GM21786 (cell line): ENCODE results near the gene NPAS3.

Experiments
- ATAC-seq: cut with Tn5 transposase; IDR thresholded peaks from one replicate; pipeline ENCODE4 v1.9.1; 2021; ENCODE audit not compliant: unreplicated experiment

The NPAS3 gene

GRCh38 chr14:32940066-32940651 lies 1.5 kb downstream of the NPAS3 start:
- ATAC-seq, result no peak

DNA sequence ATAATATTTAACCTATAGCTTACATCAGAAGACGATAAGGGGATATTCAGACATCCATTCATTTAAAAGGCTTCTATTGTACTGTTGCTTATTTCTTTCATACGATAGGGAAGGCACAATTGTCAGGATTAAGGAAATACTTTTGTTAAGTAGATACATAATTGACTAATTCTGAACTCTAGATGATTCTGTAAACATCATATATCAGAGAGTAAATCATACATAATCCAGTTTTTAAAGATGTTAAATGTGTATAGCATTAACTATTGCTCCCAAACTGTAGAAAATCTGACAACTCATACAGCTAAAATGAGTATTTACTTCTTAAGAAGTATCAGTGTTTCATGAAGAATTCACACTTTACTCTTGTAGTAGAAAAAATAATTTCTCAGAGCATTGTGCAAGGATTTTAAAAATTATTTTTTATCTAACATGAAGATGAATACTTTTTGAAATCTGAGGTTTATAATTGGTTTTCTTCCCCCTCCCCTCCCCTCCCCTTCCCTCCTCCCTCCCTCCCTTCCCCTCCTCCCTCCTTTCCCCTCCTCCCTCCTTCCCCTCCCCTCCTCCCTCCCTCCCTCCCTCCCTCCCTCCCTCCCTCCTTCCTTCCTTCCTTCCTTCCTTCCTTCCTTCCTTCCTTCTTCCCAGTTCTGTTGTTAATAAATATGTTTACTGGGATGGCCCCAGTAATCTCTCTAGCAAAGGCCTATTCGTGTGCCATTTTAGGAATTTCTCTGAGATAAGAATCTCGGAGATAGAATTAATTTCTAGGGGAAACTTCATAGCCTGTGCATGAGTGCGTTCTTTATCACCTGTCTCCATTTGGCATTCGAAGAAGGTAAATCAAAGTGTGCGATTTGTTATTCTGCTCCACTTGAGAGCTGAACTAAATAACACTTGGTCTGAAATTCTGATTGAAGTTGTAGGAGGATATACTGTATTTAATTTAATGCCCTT lies 2.3 kb downstream of the NPAS3 start:
- no peak for ATAC-seq

DNA sequence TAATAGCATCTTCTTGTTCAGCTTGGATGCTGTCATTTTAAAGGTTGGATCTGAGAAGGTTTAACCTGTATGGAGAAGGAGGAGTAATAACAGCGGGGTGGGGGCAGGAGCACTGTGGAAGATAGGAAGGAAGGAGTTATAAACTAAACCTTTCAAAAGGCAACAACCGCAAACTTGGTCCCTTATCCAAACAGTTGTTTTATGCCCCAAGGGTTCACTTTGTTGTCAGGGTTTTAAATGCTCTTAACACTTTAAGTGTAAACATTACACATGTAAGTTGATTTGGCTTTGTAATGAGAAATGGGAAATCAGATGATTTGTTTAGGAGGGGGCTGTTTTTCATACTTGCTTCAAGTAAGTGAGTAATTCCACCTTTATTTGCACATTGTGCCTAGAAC lies 3.0 kb downstream of the NPAS3 start:
- no peak for ATAC-seq

DNA sequence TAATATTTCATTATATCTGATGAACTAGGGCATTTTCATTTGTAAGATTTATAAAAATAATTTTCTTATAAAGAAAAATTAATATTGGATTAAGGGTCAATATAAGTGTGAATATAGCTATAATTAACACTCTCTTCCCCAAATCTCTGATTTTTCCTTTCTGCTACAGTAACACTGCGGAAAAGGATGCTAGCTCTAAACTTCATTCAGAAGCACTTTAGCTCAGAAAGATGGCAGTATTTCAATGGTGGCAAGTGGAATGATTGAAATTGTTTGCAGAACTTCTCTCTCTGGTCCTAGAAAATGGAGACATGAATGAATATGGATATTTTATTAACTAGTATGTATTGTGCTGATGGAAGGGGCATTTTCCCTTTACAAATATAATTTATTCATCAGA lies 8.4 kb downstream of the NPAS3 start:
- no peak for ATAC-seq

GRCh38 chr14:32947792-32948191 lies 9.1 kb downstream of the NPAS3 start:
- no peak for ATAC-seq

DNA sequence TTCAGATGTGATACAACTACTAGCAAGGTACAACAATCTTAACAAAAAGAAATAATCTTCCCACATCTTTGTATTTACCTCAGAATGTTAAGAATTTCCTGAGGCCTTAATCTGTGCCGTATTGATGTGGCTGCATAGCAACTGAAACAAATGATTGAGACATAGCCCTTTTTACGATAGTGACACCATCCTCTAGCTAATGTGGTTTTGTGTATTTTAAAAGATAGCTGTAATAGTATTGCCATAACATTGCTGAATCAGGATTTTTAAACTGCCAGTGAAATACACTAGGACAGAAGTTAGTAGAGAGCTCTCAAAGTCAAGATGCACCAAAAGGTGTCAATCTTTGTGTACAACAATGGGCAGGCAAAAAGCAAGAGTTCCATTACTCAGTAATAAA lies 11.9 kb downstream of the NPAS3 start:
- ATAC-seq, result no peak

GRCh38 chr14:32967421-32967820 lies 28.7 kb downstream of the NPAS3 start:
- no peak for ATAC-seq

DNA sequence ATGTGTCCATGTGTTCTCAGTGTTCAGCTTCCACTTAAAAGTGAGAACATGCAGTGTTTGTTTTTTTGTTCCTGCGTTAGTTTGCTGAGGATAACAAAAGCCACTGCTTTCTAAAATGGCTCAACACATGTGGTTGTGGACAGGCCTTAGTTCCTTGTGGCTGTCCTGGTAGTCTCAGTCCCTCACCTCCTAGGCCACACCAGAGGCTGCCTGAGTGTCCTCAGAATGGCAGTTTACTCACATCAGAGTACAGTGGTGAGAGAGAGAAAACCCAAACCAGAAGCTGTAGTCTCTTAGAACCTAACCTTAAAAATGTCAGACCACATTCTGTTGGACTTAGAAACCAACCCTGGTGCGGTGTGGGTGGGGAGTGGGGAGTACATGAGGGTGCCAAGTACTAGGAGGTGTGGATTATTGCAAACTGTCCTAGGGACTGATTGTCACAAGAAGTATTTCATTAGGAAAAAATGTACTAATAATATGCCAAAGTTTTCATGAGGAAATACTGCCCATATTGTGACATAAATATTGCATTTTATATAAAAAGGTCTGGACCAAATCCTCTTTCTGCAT lies 30.4 kb downstream of the NPAS3 start:
- no peak for ATAC-seq

DNA sequence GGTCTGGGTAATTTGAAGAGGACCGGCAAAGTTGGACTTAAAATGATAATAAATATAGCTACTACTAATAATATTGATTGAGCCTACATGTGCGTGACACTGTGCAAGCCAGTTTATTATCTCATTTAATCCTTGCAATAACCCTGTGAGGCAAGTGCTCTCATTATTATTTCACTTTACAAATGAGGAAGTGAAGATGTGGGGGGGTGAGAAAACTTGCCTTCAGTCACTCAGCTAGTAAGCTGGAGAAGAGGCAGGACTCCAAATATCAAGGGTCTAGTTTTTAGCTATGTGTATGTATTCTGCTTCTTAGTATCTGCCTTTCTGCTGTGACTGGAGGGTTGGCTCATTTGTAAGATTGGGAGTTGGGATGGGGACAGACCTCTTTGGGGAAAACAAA lies 39.2 kb downstream of the NPAS3 start:
- no peak for ATAC-seq

DNA sequence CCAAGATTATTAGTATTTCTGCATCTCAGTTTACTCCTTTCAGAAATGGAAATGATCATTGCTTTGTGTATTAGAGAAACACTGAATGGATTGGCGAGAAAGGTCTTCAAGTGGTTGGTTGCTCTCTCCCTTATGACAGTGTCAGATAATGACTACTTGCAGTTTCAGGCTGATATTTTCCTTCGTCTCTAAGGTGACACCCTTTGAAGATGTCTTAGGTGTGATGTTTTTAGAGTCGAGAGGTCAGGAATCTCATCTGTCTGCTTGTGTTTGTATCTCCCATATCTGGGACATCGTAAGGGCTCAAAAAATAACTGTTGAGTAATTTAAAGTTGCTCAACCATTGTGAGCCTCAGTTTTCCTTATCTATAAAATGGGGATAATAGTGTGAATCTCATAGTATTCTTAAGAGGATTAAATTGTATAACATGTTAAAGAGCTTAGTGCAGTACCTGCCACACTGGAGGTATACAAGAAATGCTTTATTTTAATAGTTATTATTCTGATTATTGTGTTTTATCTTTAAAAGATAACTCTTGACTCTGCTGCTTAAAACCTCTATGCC lies 40.1 kb downstream of the NPAS3 start:
- no peak for ATAC-seq

- ATAC-seq, result no peak
These were observed 41.7 kb downstream of the NPAS3 start for GRCh38 chr14:32980178-32980901.

GRCh38 chr14:32980902-32981501 lies 42.3 kb downstream of the NPAS3 start:
- ATAC-seq, result no peak

DNA sequence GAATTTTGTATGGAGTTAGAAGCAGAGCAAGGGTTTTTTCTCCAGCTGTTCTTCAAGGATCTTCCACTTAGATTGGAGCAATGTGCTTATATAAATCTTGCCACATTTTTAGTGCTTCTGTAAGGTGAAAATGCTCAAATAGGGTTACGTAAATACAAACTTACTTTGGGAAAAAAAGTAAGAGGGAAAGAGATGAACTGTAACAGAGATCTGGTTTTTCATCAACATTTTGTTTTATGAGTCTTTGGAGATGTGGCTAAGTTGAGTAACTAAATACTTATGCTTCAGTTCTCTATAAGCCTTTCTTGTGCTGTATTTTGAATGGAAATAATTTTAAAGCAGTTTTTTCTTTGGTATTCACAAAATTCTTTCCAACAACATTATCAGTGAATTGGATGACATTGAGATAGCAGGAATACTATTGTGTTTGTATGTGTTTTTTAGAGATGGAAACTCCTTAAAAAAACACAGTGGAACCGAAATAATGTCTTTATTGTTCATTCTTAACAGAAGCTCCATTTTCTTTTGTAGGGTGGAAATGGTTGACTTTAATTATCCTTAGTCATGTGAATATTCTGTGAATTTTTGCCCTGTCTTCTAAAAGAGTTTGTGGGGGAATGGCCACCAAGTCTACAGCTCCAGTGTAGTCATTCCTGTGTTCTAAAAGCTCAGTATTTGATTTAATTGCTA lies 45.7 kb downstream of the NPAS3 start:
- no peak for ATAC-seq

DNA sequence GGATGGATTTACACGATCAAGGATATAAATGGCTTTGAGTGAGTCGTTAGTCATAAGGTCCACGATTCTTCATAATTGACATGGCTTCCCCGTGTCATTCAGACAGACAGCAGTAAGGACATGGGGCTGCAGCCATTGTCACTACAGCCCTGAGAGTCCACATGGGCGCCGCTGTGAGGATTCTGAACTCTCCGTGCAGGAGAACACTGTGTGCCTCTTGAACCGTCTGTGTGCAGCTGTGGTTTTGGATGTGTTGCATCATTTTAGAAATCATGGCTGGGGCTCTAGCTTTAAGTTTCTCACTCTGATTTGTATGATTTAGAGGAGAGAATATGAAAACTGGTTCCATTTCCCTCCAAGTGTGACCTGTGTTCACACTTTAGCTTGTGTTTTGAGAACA lies 47.2 kb downstream of the NPAS3 start:
- no peak for ATAC-seq

GRCh38 chr14:32986791-32987540 lies 48.3 kb downstream of the NPAS3 start:
- no peak for ATAC-seq

DNA sequence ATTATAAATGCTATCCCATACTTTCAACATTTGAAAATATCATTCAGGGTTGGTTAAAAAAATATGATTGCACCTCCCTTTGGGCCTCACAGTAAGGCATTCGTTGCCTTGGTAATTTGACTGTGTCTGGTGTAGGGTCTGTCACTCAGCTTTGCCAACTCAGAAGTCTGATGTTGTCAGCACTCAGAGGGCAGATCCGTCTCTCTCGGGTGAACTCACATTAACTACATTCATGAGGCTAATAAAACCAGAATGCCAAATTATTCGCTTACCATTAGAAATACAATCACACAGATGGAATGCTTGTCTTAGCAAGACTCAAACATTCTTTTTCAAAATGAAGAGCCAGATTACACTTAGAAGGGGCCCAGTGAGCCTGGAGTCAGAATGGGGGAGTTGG lies 53.0 kb downstream of the NPAS3 start:
- ATAC-seq, result no peak

DNA sequence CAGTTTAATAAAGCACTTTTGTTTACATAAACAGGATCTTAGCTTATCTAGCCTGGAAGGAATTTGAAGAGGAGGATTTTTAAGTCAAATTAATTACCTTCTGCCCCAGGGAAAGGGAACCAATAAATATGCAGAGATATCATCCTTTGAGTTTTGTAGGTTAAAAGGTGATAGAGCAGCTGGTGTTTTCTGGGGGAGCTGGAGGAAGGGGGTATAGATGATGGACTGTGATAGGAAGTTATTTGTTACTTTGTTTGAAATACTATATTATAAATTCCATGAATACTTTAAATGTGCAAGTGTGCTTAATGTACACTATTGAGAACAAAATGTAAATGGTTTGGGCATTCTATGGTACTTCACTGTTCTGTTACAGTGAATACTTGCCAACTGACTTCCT lies 55.2 kb downstream of the NPAS3 start:
- no peak for ATAC-seq

DNA sequence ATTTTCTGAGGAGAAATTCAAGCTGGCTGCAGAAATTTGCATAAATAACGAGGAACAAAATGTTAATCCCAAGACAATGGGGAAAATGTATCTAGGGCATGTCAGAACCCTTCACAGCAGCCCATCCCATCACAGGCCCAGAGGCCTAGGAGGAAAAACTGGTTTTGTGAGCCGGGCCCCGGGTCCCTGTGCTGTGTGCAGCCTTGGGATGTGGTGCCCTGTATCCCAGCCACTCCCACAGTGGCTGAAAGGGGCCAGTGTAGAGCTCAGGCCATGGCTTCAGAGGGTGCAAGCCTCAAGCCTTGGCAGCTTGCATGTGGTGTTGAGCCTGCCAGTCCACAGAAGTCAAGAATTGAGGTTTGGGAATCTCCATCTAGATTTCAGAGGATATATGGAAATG lies 57.7 kb downstream of the NPAS3 start:
- ATAC-seq, result no peak

DNA sequence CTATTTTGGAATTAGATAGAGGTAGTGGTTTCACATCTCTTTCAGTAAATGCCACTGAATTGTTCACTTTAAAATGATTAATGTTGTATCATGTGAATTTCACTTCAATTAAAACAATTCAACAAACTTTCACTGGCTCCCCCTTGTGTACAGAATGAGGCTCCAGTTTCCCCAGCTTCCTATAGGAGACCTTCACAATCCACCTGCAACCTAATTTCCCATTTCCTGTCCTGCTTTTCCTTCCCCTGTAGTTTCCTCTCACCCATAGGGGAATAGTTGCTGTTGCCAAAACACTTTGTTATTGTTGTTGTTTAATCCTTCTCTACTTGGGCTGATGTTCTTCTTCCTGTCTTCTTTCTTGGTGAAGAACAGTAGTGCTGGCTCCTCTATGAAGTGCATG lies 59.8 kb downstream of the NPAS3 start:
- ATAC-seq, result no peak

- ATAC-seq, result no peak
These were observed 71.0 kb downstream of the NPAS3 start for GRCh38 chr14:33009673-33010072.
